HG02610 (cell line): ENCODE measurements around the gene MAP3K14.

ENCODE experiments used
- ATAC-seq: cut with Tn5 transposase; IDR thresholded peaks from one replicate; pipeline ENCODE4 v1.9.1; 2021; ENCODE audit warnings: mild to moderate bottlenecking, moderate library complexity; ENCODE audit not compliant: unreplicated experiment

The MAP3K14 gene

DNA sequence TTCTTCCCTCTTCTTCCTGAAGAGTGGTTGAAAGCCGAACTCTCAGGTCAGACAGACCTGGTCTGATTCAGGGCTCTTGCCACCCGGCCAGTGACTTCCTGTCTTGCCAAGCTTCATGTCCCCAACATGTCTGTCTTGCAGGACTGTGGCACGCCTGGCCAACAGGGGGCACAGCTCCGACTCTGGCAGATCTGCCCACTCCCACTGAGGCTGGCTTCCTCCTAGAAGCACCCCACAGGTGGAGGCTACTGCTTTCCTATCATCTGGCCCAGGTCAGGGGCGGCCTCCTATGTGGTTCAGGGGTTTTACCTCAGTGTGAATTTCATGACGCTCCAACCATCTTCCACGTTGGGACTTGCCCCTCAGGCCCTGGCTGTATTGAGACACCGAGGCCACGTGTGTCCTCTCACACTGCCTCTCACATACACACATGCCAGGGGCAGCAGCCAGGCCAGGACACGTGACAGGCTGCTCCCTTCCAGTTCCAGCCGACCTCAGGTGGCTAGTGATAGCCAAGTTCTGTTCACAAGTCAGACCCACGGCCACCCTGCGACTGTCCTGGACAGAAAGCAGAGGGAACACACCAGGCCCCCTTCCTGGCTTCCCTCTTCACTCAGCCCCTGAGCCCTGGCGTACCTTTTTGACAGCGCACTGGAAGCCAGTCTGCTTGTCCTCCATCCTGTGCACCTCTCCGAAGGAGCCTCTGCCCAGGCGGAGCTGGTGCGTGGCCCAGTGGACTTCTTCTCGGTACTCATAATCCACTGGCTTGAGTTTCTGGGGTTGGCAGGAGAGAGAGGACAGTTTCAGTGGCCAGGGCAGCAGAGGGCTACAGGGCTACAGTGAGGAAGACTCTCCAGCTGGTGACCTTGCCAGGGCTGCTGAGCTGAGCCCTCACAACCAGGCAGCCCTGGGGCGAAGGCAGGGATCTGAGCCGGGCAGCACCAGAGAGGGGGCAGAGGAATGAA lies 32.4 kb downstream of the MAP3K14 start:
- ATAC-seq = no peak

DNA sequence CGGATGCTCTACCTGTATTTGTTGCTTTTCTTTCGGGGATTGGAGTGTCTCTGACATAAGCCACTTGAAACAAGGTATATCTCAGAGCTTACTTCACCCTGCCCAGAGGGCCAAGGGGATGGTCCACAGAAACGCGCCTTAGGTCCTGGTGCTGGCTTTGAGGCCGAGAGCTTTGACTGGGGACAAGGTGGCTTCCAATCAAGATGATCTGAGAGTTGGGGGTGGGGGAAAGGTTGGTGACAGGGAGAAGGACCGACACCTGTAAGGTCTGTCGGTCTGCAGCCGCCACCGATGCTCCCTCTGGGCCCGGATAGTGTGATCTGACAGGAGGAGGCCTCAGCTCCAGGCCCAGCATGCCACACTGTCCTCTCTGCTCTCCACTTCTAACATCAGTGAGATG lies 33.1 kb downstream of the MAP3K14 start:
- no peak for ATAC-seq

DNA sequence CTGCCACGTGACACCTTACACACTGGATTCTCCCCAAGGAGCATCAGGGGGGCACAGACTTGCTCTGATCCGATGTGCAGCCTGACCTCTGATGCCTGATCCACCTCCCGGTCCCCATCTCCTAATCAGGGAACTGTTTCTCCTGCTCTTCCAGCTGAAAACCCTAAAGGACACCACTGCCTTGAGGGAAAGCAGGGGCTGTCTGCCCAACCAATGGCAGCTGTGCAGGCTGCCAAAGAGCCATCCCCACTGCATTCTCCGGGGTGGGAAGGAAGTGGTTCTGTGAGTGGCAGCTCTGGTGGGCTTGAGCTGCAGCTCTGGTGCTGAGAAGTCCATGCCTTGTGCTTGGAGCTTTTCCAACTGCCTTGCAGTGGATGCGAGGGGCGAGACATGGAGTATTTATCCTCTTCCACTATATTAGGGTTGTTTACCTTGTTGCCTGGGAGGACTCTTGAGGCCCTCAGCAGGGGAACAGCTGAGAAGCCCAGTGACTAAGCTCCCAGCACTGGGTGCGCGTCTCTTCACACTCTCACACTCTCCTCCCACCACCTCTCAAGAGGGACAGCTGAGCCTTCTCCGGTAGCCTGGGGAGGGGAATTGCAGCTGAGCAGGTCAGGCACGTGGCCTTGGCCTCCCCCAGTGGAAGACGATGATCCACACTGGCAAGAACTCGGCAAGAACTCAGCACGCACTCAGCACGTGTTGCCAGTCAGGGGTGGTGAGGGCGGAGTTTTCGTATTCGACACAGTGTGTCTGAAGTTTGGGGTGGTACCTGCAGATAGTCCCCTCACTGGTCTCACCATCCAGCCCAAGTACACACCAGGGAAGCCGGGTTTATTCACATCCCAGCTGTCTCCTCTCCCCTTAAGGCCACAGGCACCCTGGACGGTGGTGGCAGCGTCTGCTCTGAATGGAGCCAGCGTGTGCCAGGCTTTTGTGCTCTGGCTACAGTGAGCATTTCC lies 33.9 kb downstream of the MAP3K14 start:
- no peak for ATAC-seq

DNA sequence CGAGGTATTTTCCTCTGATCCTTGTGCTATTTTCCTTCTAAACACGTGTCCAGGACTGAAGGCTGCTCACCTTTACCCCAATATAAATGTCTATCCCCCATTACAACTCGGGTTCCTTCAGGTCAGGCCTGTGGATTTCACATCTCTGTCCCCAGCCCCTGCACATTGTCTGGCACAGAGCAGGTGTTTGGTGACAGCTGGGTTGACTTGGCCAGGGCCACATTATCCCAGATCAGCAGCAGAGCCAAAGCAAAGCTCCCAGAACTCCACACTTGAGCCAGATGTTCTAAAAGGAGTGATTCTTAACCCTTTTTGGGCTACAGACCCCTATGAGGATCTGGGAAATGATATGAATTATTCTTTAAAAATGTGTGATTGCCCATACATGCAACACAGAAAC lies 36.9 kb downstream of the MAP3K14 start:
- no peak for ATAC-seq

DNA sequence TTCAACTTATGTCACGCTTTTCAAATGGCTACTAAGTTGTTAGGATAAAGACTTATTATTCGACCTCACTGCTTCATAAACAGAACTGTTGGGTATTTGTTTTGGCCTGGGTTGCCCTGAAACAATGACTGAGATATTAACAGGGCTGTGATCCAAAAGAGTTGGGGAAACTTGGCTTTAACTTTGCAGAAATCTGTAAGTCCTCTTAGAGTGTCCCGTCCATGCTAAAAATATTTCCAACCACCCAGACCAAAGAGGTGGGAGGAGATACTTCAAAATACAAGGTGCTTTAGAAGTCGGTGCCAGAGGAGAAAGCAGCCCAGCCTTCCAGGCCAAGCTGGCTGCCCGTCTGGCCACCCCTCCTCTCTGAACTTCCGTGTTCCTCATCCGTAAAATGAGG lies 38.8 kb downstream of the MAP3K14 start:
- ATAC-seq = no peak

DNA sequence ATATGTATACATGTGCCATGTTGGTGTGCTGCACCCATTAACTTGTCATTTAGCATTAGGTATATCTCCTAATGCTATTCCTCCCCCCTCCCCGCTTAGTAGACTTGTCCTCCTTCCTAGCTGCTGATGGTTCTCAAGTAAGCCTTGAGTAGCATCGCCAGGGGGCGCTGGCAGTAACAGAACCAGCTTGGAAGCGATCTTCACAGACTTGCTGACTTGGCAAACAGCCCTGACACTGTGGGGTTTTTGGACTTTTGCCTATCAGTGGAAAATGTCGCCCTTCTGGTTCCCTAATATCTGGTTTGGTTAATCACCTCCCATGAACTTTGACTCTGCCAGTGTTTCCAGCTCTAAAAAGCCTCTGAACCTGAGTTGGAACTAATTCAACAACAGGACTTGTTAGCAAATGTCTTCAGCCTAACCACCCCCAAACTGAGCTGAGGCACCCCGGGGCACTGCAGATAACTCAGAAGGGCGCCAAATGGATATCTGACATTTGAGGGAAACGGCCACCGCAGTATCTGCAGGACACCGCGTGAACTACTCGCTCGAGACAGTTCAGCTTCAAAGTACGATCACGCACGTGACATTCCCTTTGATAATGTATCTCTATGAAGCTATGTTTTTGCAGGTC lies 39.5 kb downstream of the MAP3K14 start:
- ATAC-seq = no peak

DNA sequence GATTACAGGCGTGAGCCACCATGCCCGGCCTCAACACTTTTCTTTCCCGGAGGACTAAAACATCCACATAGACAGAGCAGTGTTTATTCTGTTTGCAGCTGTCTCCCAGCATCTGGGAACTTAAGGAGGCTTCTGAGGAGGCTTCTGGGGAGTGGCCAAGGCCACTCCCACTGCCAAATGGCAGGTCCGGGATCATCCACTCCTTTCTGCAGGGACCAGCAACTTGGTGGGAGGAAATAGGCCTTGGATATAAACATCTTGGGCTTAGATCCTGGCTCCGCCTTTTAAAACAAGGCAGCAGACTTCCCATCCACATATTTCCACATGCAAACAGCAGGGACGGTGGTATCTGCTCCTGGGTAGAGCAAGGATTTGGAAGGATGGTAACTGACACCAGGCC lies 40.8 kb downstream of the MAP3K14 start:
- no peak for ATAC-seq

DNA sequence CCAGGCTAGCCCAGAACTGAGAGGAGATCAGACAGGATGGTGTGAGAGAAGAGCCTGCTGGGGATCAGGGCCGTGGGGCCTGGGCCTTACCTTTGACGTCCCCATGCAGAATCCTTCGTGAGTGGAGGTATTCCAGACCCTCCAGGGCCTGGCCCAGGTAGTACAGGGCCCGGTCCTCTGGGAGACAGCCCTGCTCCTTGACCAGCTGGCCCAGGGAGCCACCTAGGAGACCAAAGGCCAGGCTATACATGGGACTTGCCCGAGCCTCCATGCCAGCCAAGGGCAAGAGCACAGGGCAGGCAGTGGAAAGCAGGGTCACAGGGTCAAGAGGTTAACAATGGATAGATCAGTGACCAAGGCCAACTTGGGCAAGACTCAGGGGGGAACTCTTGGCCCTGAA lies 42.8 kb downstream of the MAP3K14 start:
- no peak for ATAC-seq

DNA sequence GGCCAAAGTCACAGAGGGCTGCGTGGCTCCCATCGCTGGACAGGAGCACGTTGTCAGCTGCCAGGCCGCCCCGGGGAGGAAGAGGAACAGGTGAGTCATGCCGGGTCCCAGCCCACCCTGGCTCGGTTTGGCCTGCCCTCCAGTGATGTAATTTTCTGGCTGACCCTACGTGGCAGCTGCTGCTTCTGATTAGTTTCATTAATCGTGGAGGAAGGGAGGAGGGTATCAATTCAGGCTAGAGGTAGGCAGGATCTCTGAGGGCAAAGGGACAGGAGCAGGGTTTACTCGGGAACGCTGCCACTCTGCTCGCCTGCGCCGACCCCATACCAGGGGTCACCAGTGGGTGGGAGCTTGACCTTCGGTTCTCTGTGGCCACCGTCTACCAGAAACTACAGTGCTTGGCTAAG lies 43.3 kb downstream of the MAP3K14 start:
- no peak for ATAC-seq

DNA sequence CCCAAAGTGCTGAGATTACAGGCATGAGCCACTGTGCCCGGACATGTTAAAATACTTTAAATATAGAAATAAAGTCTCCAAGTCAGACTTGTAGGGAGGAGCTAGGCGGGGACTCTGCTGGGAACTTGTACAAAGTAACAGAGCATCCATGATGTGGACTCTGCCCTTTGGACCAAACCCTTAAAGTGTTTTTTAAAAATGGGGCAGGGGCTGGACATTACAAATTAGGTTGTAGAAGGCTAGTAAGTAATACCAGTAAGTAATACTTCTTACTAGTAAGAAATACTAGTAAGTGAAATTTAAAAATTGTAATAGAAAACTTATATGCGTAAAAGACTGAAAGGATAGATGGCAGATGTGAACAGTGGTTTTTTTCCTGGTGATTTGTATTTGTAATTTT lies 45.2 kb downstream of the MAP3K14 start:
- ATAC-seq = no peak

DNA sequence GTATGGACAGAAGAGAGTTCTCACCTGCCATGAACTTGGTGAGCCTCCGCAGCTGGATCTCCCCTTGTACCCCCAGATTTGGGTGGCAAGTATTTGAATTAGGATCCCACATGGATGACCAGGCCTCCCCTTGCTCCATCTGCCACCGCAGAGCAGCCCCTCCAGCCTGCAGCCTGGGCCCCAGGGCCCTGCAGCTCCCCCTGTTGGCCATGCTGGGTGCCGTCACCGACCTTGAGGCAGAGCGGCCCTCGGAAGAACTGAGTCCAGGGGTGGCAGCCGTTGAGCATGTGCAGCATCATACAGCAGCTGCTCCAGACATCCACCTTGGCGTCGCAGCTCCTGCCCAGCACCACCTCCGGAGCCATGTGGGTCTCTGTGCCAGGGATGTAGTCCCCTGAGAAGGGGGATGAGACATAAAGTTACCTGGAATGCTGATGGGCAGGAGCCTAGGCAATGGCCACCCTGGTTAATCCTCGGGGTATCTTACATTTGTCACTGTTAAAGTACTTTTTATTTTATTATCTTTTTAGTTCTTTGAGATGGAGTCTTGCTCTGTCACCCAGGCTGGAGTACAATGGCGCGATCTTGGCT lies 45.9 kb downstream of the MAP3K14 start:
- ATAC-seq = no peak

DNA sequence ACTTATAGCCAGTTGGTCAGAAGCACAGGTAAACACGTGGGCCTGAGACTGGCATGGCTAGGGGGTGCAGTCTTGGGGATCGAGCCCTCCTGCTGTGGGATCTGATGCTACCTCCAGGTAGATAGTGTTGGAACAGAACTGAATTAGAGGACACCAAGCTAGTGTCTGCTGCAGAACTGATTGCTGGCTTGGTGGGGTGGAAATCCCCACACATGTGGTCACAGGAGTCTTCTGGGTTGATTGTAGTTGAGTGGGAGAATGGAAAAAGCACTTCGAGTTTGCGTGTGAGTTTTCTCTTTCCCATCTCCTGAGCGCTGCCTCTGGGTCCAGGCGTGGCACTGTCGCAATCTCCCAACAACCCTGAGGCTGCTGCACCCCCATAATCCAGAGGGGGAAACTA lies 46.9 kb downstream of the MAP3K14 start:
- ATAC-seq = no peak

DNA sequence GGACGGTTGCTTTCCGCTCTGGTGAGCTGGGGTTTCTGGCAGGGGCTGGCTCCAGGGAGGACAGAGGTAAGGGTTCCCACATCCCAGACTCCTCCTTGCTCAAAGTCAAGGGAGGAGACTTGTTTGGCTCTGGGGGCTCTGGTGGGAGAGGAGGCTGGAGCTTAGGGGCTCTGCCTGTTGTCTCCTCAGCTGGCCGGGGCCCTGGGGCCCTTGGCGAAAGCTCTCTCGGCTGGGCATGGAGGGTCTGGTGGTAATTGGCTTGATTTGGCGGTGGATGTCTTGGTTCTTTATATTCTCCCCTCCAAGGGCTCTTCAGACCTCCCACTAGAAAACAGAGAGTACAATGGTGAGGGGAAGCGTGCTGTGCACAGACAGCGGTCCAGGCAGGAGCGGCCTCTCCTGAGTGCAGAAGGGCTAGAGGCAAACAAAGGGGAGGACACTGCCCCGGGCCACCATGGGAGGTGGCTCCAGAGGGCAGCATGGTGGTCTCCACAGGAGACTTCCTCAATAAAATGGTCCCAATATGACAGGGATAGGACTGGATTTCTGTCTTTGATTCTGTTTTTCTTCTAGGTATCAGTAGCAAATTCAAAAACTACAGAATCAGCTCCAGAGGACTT lies 49.3 kb downstream of the MAP3K14 start:
- ATAC-seq = no peak

DNA sequence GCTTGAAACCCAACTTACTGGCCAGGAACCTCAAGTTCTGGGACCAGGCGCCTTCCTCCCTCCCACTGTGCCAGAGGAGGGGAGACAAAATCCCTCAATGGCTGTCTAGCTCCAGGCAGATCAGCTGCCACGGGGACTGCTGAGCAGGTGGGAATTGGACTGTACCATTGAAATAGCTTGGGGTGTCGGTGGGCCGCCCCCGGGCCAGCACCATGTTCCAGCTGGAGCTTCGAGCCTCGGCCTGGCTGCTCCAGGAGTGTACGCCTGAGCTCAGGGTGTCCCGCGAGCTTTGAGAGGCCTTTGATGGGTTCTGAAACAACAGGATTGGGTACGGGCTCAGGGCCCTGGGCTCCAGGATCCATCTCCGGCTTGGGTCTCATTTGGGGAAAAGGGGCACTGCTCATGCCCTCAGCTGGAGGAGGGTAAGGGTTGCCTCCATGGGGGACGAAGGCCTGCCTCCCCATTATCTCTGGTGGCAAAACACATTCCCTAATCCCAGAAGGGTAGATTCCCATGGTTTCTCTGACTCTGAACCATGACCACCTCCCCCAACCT lies 50.4 kb downstream of the MAP3K14 start:
- ATAC-seq = no peak

DNA sequence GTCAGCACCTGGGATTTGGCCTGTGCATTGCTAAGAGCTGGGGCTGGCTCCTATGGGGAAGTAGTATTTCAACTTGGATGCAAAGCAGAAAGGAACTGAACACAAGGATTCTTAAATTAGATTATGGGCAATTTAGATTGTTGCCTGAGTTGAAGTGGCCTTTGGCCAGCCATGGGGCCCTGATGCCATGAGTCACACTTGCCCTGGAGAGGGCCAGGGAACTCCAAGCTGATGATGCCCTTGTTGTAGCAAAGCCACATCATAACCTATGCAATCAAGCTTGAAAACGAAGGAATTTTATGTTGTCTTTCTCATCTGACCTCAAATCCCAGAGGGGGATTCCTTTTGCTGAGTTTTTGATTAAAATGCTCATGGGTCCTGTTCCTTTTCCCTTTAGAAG lies 51.0 kb downstream of the MAP3K14 start:
- ATAC-seq = no peak

DNA sequence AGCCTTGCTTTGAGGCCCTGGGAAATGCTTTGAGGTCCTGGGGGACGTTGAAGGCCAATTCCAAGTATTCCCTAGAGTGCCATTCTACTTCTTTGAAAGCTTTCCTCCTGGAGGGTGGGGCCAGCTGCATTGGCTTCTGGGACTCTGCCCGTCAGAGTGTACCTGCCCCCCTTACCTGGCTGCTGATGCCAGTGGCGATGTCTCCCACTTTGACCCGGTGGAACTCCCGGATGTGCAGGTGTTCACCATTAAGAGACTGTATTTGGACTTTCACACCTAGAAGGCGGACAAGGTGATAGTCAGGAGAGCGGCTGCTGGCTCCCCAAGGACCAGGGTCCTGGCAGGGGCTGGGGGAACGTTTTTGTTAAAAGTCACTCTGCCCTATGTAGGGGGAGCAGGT lies 51.8 kb downstream of the MAP3K14 start:
- no peak for ATAC-seq

DNA sequence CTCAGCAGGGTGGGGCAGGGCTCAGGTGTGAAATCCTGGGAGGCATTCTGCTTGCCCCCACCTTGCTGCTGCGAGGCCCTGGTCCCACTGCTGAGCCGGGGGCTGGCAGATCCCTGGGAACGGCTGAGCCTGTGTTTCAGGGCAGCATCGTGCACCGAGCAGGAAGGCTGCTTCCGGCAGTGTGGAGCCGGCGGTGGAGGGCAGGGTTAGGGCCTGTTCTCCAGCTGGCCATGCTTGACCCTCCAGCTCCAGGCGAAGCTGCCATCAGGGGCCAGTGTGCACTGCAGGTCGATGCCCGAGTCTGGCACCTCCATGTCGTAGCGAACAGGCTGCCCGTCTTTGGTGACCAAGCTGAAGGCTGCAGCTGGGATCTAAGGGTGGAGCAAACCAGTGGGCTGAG lies 52.4 kb downstream of the MAP3K14 start:
- no peak for ATAC-seq

DNA sequence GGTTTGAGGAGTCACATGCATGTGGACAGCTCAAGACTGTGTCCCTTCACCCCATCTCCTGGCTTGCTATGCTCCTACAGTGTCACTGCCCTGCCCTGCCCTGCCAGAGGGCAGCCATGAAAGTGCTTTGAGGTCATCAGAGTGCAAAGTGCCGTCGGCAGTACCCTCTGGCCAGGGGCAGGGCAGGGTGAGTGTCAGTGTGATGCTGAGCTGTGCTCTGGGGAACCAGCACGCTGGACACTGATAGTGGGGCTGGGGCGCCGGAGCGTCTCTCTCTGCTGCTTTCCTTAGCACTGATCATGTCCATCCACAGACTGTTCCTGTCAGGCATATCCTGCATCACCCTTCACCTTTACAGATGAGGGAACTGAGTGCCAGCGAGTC lies 53.4 kb downstream of the MAP3K14 start:
- no peak for ATAC-seq

DNA sequence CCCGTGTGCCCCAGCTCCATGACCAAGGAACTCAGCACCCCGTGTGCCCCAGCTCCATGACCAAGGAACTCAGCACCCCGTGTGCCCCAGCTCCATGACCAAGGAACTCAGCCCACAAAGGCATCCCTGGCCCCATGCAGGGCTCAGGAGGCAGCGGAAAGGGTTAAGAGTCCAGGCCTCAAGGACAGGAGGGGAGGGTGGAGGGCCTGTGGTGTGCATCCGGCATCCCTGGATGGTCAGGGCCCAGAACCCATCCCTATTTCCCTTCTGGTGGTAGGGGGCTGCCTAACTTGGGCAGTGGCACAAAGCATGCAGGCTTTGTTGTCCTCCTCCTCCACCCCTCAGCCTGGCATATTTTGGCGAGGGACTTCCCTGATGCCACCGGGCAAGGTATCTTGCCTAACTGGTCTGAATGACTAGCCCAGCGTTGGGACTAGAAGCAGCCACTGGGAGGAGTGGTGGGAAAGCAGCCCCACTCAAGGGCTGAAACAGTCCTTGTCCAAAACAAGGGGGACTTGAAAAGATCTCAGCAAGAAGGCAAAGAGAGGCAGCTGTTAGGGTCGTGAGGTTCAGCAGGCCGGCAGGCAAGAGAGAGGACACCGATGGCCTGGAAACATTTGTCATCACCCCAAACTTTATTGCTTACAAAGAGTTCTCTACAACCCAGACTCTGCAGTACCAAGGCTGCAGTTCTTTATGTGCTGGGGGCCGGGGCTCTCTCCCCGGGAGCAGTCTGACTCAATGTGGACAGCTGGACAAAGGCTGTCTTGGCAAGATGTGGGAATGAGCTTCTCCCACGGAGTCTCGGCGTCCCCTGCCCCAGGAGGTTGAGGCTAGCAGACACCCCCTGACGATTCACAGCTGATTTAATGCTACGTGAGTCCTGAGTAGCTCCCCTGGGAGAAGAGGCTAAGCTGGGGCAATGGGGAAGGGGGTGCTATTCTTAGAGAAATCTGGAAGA lies 54.0 kb downstream of the MAP3K14 start:
- no peak for ATAC-seq
